ENCODE measurements around the gene COL17A1. TPM values are rescaled to one million over a fixed set of nuclear protein-coding genes. Genes with fewer than 3 reads are reported as not detected.
A peak's percentile ranks its signal among the peaks of the same experiment; 100 is the strongest.

COL17A1 gene
- total RNA-seq = 1 to 10 TPM; 1.1 to 2.3 TPM
- polyA plus RNA-seq (2013, experiment 1 of 2) = 0.39 TPM
- polyA plus RNA-seq (2013, experiment 2 of 2) = 0.87 TPM
- long read RNA-seq, experiment 1, partial matches to known transcripts = 1 of 1 reads
- long read RNA-seq, experiment 1, other reads (novel, unspliced or antisense) = 0 of 1 reads
- long read RNA-seq, experiment 2, partial matches to known transcripts = 1 of 5 reads
- long read RNA-seq, experiment 2, other reads (novel, unspliced or antisense) = 4 of 5 reads
- long read RNA-seq, experiment 3, partial matches to known transcripts = 7 of 9 reads
- long read RNA-seq, experiment 3, other reads (novel, unspliced or antisense) = 2 of 9 reads
- long read RNA-seq, experiment 4 = 0 reads

DNA sequence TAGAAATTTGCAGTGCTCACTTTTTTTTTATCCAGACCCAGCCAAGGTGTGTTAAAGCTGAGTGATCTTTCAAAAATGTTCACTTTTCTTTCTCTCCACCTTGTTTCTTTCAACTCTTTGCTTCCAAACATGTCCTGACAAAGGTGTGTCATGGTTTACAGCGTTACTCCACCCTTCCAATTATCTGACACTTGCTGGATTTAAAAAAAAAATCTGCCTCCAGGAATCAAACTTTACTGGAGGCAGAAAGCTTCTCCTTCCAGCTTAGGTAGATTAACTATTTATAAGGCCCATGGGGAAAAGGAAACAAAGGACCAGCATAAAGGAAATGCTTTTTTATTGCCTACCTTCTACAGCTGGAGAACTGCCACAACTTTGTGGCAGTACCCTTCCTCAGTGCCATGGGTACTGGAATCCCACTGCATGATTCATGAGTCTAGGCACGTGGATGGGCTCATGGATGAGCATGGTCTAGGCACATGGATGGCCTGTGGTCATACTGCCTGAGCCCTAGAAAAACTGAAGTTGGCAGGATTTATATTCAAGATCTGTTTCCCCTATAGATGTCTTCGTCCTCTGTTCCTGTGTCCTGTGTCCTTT, at the start of gene COL17A1:
Gene COL17A1, minus strand, starts transcription at position 80 of the 600 bp plus-strand sequence. CDS start 5,207 bp downstream, outside the sequence.
- peak within 1 kb of the TSS; percentile 18 for H3K27ac Mint-ChIP-seq
- H3K36me3 ChIP-seq (ENCODE audit: control insufficient read depth, insufficient read depth, low read length) = no peaks in the 10 kb centered on the region
- 88 to 93% methylated on average over 3 of the region's 3 CpGs for WGBS, 2 experiments (ENCODE audit: insufficient coverage in 1 of 2, insufficient read length in 1 of 2)

DNA sequence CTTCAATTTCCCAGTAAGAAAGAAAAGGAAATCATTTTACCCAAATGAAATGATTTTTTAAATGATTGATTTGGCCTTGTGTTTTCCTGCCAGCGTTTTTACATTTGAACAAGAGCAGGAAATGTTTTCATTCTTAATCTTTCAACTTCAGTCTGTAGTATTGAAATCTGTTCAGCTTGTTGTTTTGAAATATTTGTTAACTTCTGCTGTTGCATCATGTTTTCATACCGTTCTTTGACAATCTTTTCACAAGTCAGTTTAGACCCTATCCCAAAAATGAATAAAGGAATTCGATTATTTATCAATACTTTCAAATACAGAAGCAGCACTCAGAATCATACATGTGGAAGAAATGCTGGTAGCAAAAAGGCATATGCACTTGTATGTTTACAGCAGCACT, 44.4 kb upstream of the COL17A1 start:
- WGBS, 2 experiments (ENCODE audit: insufficient coverage in 1 of 2, insufficient read length in 1 of 2) = 85 to 95% methylated on average over 3 of the region's 3 CpGs
- no peak overlapping the region for H3K27ac Mint-ChIP-seq
- peaks cover 7% of the 10 kb centered on the region for H3K4me1 ChIP-seq (ENCODE audit: control insufficient read depth, insufficient read depth, low read length)
- no peaks in the 10 kb centered on the region for H3K9me3 ChIP-seq (ENCODE audit: control insufficient read depth, low read length)
- peaks cover 8% of the 10 kb centered on the region for H3K4me1 Mint-ChIP-seq
- no peak overlapping the region for H3K9ac ChIP-seq (ENCODE audit: extremely low read depth, low read length, poor library complexity, severe bottlenecking)
- H3K36me3 ChIP-seq (ENCODE audit: control insufficient read depth, insufficient read depth, low read length) = no peaks in the 10 kb centered on the region
- H3K4me3 Mint-ChIP-seq = no peak overlapping the region
- no peaks in the 10 kb centered on the region for H3K27me3 ChIP-seq (ENCODE audit: control insufficient read depth, insufficient read depth, low read length, poor library complexity, severe bottlenecking)
- no peak for DNase-seq
- H3K4me3 ChIP-seq (ENCODE audit: low read length) = no peak overlapping the region
- peaks cover 11% of the 10 kb centered on the region for H3K36me3 Mint-ChIP-seq (ENCODE audit: low read depth)
- TF ChIP-seq, protein P1, sequence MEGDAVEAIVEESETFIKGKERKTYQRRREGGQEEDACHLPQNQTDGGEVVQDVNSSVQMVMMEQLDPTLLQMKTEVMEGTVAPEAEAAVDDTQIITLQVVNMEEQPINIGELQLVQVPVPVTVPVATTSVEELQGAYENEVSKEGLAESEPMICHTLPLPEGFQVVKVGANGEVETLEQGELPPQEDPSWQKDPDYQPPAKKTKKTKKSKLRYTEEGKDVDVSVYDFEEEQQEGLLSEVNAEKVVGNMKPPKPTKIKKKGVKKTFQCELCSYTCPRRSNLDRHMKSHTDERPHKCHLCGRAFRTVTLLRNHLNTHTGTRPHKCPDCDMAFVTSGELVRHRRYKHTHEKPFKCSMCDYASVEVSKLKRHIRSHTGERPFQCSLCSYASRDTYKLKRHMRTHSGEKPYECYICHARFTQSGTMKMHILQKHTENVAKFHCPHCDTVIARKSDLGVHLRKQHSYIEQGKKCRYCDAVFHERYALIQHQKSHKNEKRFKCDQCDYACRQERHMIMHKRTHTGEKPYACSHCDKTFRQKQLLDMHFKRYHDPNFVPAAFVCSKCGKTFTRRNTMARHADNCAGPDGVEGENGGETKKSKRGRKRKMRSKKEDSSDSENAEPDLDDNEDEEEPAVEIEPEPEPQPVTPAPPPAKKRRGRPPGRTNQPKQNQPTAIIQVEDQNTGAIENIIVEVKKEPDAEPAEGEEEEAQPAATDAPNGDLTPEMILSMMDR (conservative IDR thresholded peaks at IDR 0.05) = no peak
- no peak overlapping the region for H3K27ac ChIP-seq (ENCODE audit: low read depth, low read length)
- H3K27me3 Mint-ChIP-seq (ENCODE audit: insufficient read depth) = no peaks in the 10 kb centered on the region
- H3K9me3 Mint-ChIP-seq = no peaks in the 10 kb centered on the region

More for the DNA sequence above, at the start of gene COL17A1:
- TF ChIP-seq, protein P1 (conservative IDR thresholded peaks at IDR 0.05) = no peak
- no peak within 1 kb of the TSS for H3K4me3 ChIP-seq (ENCODE audit: low read length)
- no peak within 1 kb of the TSS for H3K4me3 Mint-ChIP-seq
- H3K4me1 Mint-ChIP-seq = peaks cover 25% of the 10 kb centered on the region
- H3K9ac ChIP-seq (ENCODE audit: extremely low read depth, low read length, poor library complexity, severe bottlenecking) = no peak within 1 kb of the TSS
- H3K9me3 Mint-ChIP-seq = no peaks in the 10 kb centered on the region
- no peaks in the 10 kb centered on the region for H3K9me3 ChIP-seq (ENCODE audit: control insufficient read depth, low read length)
- H3K27ac ChIP-seq (ENCODE audit: low read depth, low read length) = no peak within 1 kb of the TSS
- no peak for DNase-seq
- H3K4me1 ChIP-seq (ENCODE audit: control insufficient read depth, insufficient read depth, low read length) = peaks cover 5% of the 10 kb centered on the region
- H3K36me3 Mint-ChIP-seq (ENCODE audit: low read depth) = no peaks in the 10 kb centered on the region
- no peaks in the 10 kb centered on the region for H3K27me3 Mint-ChIP-seq (ENCODE audit: insufficient read depth)
- no peaks in the 10 kb centered on the region for H3K27me3 ChIP-seq (ENCODE audit: control insufficient read depth, insufficient read depth, low read length, poor library complexity, severe bottlenecking)

DNA sequence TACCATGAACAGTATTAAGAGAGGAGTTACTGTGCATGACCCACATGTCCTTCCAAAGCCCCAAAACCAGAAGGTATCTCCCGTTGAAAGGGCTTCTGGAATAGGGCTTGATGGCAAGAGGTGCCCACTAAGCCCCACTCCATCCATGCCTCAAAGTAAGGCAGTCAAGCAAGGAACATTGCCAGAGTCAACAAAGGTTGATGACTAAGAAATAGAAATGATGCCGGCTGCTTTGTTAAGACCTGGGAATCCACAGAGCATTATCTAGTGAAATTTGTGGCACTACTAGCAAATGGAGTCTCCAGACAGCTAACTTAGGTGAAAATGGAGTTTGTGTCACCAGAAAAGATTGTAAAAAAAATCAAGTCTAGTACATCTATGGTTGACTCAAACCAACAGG, 42.5 kb upstream of the COL17A1 start:
- Mint-ChIP-seq H3K9me3 (no peaks in the 10 kb centered on the region), H3K4me1 (peaks cover 15% of the 10 kb centered on the region), H3K36me3 (ENCODE audit: low read depth) (peaks cover 11% of the 10 kb centered on the region), H3K27ac (no peak overlapping the region), H3K27me3 (ENCODE audit: insufficient read depth) (no peaks in the 10 kb centered on the region), H3K4me3 (no peak overlapping the region)
- H3K36me3 ChIP-seq (ENCODE audit: control insufficient read depth, insufficient read depth, low read length) = no peaks in the 10 kb centered on the region
- H3K4me3 ChIP-seq (ENCODE audit: low read length) = no peak overlapping the region
- no peaks in the 10 kb centered on the region for H3K27me3 ChIP-seq (ENCODE audit: control insufficient read depth, insufficient read depth, low read length, poor library complexity, severe bottlenecking)
- DNase-seq = no peak
- H3K9ac ChIP-seq (ENCODE audit: extremely low read depth, low read length, poor library complexity, severe bottlenecking) = no peak overlapping the region
- peaks cover 7% of the 10 kb centered on the region for H3K4me1 ChIP-seq (ENCODE audit: control insufficient read depth, insufficient read depth, low read length)
- no peak overlapping the region for H3K27ac ChIP-seq (ENCODE audit: low read depth, low read length)
- TF ChIP-seq, protein P1 (conservative IDR thresholded peaks at IDR 0.05) = no peak
- WGBS, 2 experiments (ENCODE audit: insufficient coverage in 1 of 2, insufficient read length in 1 of 2) = 93 to 100% methylated on average over 1 to 2 of the region's 2 CpGs
- no peaks in the 10 kb centered on the region for H3K9me3 ChIP-seq (ENCODE audit: control insufficient read depth, low read length)

Measured in endodermal cell (in vitro differentiated cells).